Peyer's patch (tissue), 4 donors: ENCODE data around the gene GLP2R.

Experiments used
- POLR2A ChIP-seq, 2 donors: fragments of 450-650 bp; IDR thresholded peaks; one replicate each; pipeline ENCODE4 v1.5.1; 2017; ENCODE audit warnings: antibody characterized with exemption in 2 of 2, mild to moderate bottlenecking in 2 of 2, moderate library complexity in 2 of 2
- TF ChIP-seq, protein P1 (sequence below), 6 experiments: fragments of 450-650 bp in 4 of 6; fragments of 200-600 bp in 2 of 6; sonication (generic) in 1 of 6; IDR thresholded peaks; one replicate each; pipeline ENCODE4 v1.5.1; 2017 to 2019; ENCODE audit warnings: antibody characterized with exemption in 6 of 6, mild to moderate bottlenecking in 3 of 6, moderate library complexity in 1 of 6

DNA sequence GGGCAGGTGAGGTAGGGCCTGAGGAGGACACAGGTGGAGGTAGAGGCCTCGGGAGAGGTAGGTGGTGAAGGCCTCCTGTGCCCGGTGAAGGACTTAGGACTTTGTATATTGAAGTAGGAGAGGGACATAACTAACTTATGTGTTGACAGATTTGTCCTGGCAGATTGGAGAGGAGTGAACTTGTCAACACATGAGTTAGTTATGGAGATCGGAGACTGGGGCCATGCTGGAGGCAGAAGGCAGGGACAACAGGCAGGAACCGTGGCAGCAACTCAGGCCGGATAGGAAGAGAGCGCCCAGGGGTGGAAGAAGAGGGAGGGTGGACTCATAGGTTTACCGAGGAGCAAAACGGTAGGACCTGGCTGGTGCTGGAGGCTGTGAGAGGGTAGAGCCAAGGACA, 18.4 kb downstream of the GLP2R start:
- TF ChIP-seq, protein P1, sequence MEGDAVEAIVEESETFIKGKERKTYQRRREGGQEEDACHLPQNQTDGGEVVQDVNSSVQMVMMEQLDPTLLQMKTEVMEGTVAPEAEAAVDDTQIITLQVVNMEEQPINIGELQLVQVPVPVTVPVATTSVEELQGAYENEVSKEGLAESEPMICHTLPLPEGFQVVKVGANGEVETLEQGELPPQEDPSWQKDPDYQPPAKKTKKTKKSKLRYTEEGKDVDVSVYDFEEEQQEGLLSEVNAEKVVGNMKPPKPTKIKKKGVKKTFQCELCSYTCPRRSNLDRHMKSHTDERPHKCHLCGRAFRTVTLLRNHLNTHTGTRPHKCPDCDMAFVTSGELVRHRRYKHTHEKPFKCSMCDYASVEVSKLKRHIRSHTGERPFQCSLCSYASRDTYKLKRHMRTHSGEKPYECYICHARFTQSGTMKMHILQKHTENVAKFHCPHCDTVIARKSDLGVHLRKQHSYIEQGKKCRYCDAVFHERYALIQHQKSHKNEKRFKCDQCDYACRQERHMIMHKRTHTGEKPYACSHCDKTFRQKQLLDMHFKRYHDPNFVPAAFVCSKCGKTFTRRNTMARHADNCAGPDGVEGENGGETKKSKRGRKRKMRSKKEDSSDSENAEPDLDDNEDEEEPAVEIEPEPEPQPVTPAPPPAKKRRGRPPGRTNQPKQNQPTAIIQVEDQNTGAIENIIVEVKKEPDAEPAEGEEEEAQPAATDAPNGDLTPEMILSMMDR (IDR thresholded peaks at IDR 0.05): no peak
- no peak for TF ChIP-seq POLR2A (IDR thresholded peaks at IDR 0.05)
